K562 (cell line): Measurements from ENCODE around the gene DNM1. TPM values are rescaled to one million over a fixed set of nuclear protein-coding genes. Genes with fewer than 3 reads are reported as not detected.
A peak's percentile ranks its signal among the peaks of the same experiment; 100 is the strongest.

Experiments used
- ADNP ChIP-seq: fragments of 200-800 bp; sonication (Bioruptor generic); IDR thresholded peaks from 2 replicates; pipeline ENCODE4 v1.6.1; 2016; ENCODE audit warnings: missing genetic modification characterization, missing compliant biosample characterization
- CC2D1A ChIP-seq: fragments of 450-650 bp; IDR thresholded peaks from 2 replicates; pipeline ENCODE4 v1.6.1; 2017; ENCODE audit warnings: mild to moderate bottlenecking
- EP300 ChIP-seq: IDR thresholded peaks from 2 replicates; pipeline ENCODE4 v1.6.1; 2012; ENCODE audit warnings: low read length, improper control_type of control experiment
- FOXP4 ChIP-seq: sonication (generic); formaldehyde crosslinking; IDR thresholded peaks from 2 replicates; pipeline ENCODE4 v1.8.0; 2022; ENCODE audit warnings: mild to moderate bottlenecking, missing genetic modification reagents, borderline replicate concordance
- GTF2B ChIP-seq: IDR thresholded peaks from 2 replicates; pipeline ENCODE4 v1.6.1; 2011; ENCODE audit not compliant: insufficient read length; ENCODE audit errors: extremely low read depth
- HEY1 ChIP-seq: fragments of 250-450 bp; sonication (Bioruptor Pico); IDR thresholded peaks from 2 replicates; pipeline ENCODE4 v1.5.0; 2020; ENCODE audit warnings: mild to moderate bottlenecking, moderate library complexity, borderline replicate concordance
- LEF1 ChIP-seq: fragments of 450-650 bp; IDR thresholded peaks from 2 replicates; pipeline ENCODE4 v1.6.1; 2016; ENCODE audit warnings: mild to moderate bottlenecking
- MAFF ChIP-seq: IDR thresholded peaks from 2 replicates; pipeline ENCODE4 v1.6.1; 2012; ENCODE audit warnings: low read length, improper control_type of control experiment
- MEIS2 ChIP-seq: fragments of 450-650 bp; IDR thresholded peaks from 2 replicates; pipeline ENCODE4 v1.6.1; 2014; ENCODE audit warnings: mild to moderate bottlenecking; ENCODE audit not compliant: partially characterized antibody
- MITF ChIP-seq: IDR thresholded peaks from 2 replicates; pipeline ENCODE4 v1.6.1; 2014; ENCODE audit warnings: antibody characterized with exemption
- OTX1 ChIP-seq: fragments of 450-650 bp; formaldehyde crosslinking; IDR thresholded peaks from 2 replicates; pipeline ENCODE4 v1.4.0; 2022; ENCODE audit warnings: mild to moderate bottlenecking
- POLR2H ChIP-seq: IDR thresholded peaks from 2 replicates; pipeline ENCODE4 v1.6.1; 2016; ENCODE audit warnings: missing genetic modification characterization, low read depth, mild to moderate bottlenecking, control low read depth, missing compliant biosample characterization, moderate library complexity
- SOX6 ChIP-seq: fragments of 450-650 bp; IDR thresholded peaks from 2 replicates; pipeline ENCODE4 v1.6.1; 2014; ENCODE audit warnings: mild to moderate bottlenecking
- SUPT5H ChIP-seq: fragments of 450-650 bp; IDR thresholded peaks from 2 replicates; pipeline ENCODE4 v1.6.1; 2016
- TRIM25 ChIP-seq: fragments of 450-650 bp; IDR thresholded peaks from 2 replicates; pipeline ENCODE4 v1.7.0; 2016; ENCODE audit warnings: borderline replicate concordance
- ZBTB26 ChIP-seq: fragments of 450-650 bp; formaldehyde crosslinking; IDR thresholded peaks from 2 replicates; pipeline ENCODE4 v1.4.0; 2022; ENCODE audit warnings: missing genetic modification characterization
- ZBTB9 ChIP-seq: fragments of 450-650 bp; formaldehyde crosslinking; IDR thresholded peaks from 2 replicates; pipeline ENCODE4 v1.4.0; 2020; ENCODE audit warnings: mild to moderate bottlenecking, moderate library complexity
- ZNF134 ChIP-seq: fragments of 250-450 bp; sonication (Bioruptor Pico); conservative IDR thresholded peaks from 2 replicates; pipeline ENCODE4 v1.4.0; 2020
- ZNF212 ChIP-seq: fragments of 450-650 bp; formaldehyde crosslinking; IDR thresholded peaks from 2 replicates; pipeline ENCODE4 v1.4.0; 2020; ENCODE audit warnings: mild to moderate bottlenecking
- ZNF395 ChIP-seq: fragments of 200-800 bp; sonication (Bioruptor generic); IDR thresholded peaks from 2 replicates; pipeline ENCODE4 v1.6.1; 2017; ENCODE audit warnings: missing genetic modification characterization, missing compliant biosample characterization
- ZNF785 ChIP-seq: fragments of 250-450 bp; sonication (Bioruptor Pico); IDR thresholded peaks from 2 replicates; pipeline ENCODE4 v1.4.0; 2020; ENCODE audit warnings: mild to moderate bottlenecking
- polyA plus RNA-seq, 8 experiments: library from polyadenylated mRNA; depleted of rRNA in 4 of 8; stranded (reverse) in 5 of 8; unstranded in 3 of 8; fragments of >200 nt; fragmentation: Nextera tagmentation in 2 of 8; fragmentation: Illumina TruSeq in 1 of 8; extraction: Ambion mirVana in 2 of 8; extraction: Trizol in 1 of 8; gene quantifications; 2 replicates each; pipeline versions ENCODE4 v1.2.1 to v1.2.3, GENCODE V29; 2011 to 2014; ENCODE audit warnings: inconsistent platforms in 1 of 8, missing spikeins in 1 of 8
- total RNA-seq, 7 experiments: library from RNA; depleted of rRNA in 6 of 7; stranded (reverse); fragments of >200 nt in 6 of 7; fragmentation: Illumina TruSeq in 2 of 7; extraction: Trizol in 2 of 7; gene quantifications; 2 replicates each; pipeline versions ENCODE4 v1.2.1 to v1.2.3, GENCODE V29; 2011 to 2021; ENCODE audit warnings: low replicate concordance in 1 of 7

Gene DNM1
- total and polyA plus RNA-seq, 9 of the 15 experiments (the other 6 are each of a cell fraction or from before 2014, with no cell fraction given): 0.39 to 23.1 (median 9.1) TPM

GRCh38 chr9:128159522-128159783 lies 43.7 kb upstream of the DNM1 start (continued):
- TF ChIP-seq SUPT5H (peak; percentile 22; the same call in 1 of the 2 replicates), CC2D1A (peak; percentile 72; the same call in 1 of the 2 replicates), SOX6 (no peak), ZNF395 (CRISPR knock-in tag) (no peak), ZNF212 (no peak), MITF (no peak), ZNF785 (CRISPR knock-in tag) (no peak), POLR2H (tag) (no peak), OTX1 (CRISPR knock-in tag) (0 out of 2 replicates have a peak, but pooled peaks have one; percentile 3), LEF1 (no peak), HEY1 (no peak), MAFF (no peak), ZNF134 (no peak), EP300 (no peak), ZBTB9 (CRISPR knock-in tag) (peak; percentile 76; the same call in 1 of the 2 replicates), TRIM25 (no peak), ZBTB26 (0 out of 2 replicates have a peak, but pooled peaks have one; percentile 5), FOXP4 (no peak), ADNP (tag) (no peak), GTF2B (no peak), MEIS2 (no peak)
